Keratinocyte (primary cell): ENCODE results near the gene LAMA4. TPM values are rescaled to one million over a fixed set of nuclear protein-coding genes. Genes with fewer than 3 reads are reported as not detected.

Experiments used
- DNase-seq: peaks from one replicate; pipeline ENCODE4 v3.0.0-alpha.2; 2011; ENCODE audit warnings: low read depth, missing footprints, low spot score
- FAIRE-seq: peaks from 2 replicates; lab custom pipeline; 2011; peaks lifted over from hg19 to GRCh38; lab: Jason Lieb, UNC
- H2AFZ ChIP-seq: 2 replicates; pipeline ENCODE4 v1.6.0; 2012; ENCODE audit warnings: low read length, control low read depth, inconsistent platforms; ENCODE audit not compliant: control insufficient read depth
- H3K27ac ChIP-seq: 2 replicates; pipeline ENCODE4 v1.5.1; 2011; ENCODE audit warnings: low read length; ENCODE audit not compliant: control insufficient read depth, insufficient read depth
- H3K27me3 ChIP-seq: 3 replicates; pipeline ENCODE4 v1.6.0; 2011; ENCODE audit warnings: low read length; ENCODE audit not compliant: control insufficient read depth, insufficient read depth; ENCODE audit errors: extremely low read depth
- H3K36me3 ChIP-seq, 2 experiments: 2 replicates in 1 of 2; 3 replicates in 1 of 2; pipeline ENCODE4 v1.5.1; 2011; ENCODE audit warnings: low read length in 2 of 2, mild to moderate bottlenecking in 1 of 2; ENCODE audit not compliant: control insufficient read depth in 2 of 2, insufficient read depth in 2 of 2; ENCODE audit errors: extremely low read depth in 1 of 2
- H3K4me1 ChIP-seq: 3 replicates; pipeline ENCODE4 v1.5.1; 2011; ENCODE audit warnings: low read length; ENCODE audit not compliant: control insufficient read depth, insufficient read depth; ENCODE audit errors: extremely low read depth
- H3K4me2 ChIP-seq: 3 replicates; pipeline ENCODE4 v1.6.0; 2011; ENCODE audit warnings: low read depth, low read length; ENCODE audit not compliant: control insufficient read depth, insufficient read depth; ENCODE audit errors: extremely low read depth
- H3K4me3 ChIP-seq, 3 experiments: fragments of 200-600 bp in 1 of 3; sonication (generic) in 1 of 3; 2 replicates in 2 of 3; 3 replicates in 1 of 3; pipeline ENCODE4 v1.5.1; 2011 to 2016; ENCODE audit warnings: low read length in 3 of 3, mild to moderate bottlenecking in 3 of 3, control low read depth in 2 of 3, inconsistent platforms in 1 of 3, low read depth in 1 of 3, mixed read lengths in 1 of 3, mixed run types in 1 of 3, moderate library complexity in 1 of 3; ENCODE audit not compliant: control insufficient read depth in 2 of 3, insufficient read depth in 2 of 3; ENCODE audit errors: extremely low read depth in 1 of 3
- H3K79me2 ChIP-seq: 2 replicates; pipeline ENCODE4 v1.6.0; 2012; ENCODE audit warnings: low read length; ENCODE audit not compliant: control insufficient read depth, insufficient read depth
- H3K9ac ChIP-seq: 3 replicates; pipeline ENCODE4 v1.6.0; 2011; ENCODE audit warnings: low read length; ENCODE audit not compliant: control insufficient read depth, insufficient read depth; ENCODE audit errors: extremely low read depth
- H3K9me1 ChIP-seq: 3 replicates; pipeline ENCODE4 v1.6.0; 2011; ENCODE audit warnings: low read length; ENCODE audit not compliant: control insufficient read depth, insufficient read depth; ENCODE audit errors: extremely low read depth
- H3K9me3 ChIP-seq: 2 replicates; pipeline ENCODE4 v1.5.1; 2012; ENCODE audit warnings: low read depth, low read length; ENCODE audit not compliant: control insufficient read depth
- H4K20me1 ChIP-seq: 3 replicates; pipeline ENCODE4 v1.6.0; 2011; ENCODE audit warnings: low read length; ENCODE audit not compliant: control insufficient read depth, insufficient read depth; ENCODE audit errors: extremely low read depth
- CTCF ChIP-seq, 3 experiments: IDR thresholded peaks in 1 of 3; conservative IDR thresholded peaks in 1 of 3; optimal IDR thresholded peaks in 1 of 3; 2 replicates in 2 of 3; 3 replicates in 1 of 3; pipeline versions ENCODE3 to v1.5.1; 2011; ENCODE audit warnings: low read length in 3 of 3, mild to moderate bottlenecking in 3 of 3, moderate library complexity in 2 of 3, control low read depth in 1 of 3, inconsistent platforms in 1 of 3; ENCODE audit not compliant: insufficient read depth in 2 of 3; ENCODE audit errors: extremely low read depth in 1 of 3
- EZH2 ChIP-seq: IDR thresholded peaks from one replicate; pipeline ENCODE4 v1.6.1; 2012; ENCODE audit warnings: inconsistent platforms, mild to moderate bottlenecking, low read length, moderate library complexity
- dilution Hi-C: fragments of 300-500 bp; cut with MboI; formaldehyde crosslinking; loops from one replicate; pipeline ENCODE4 v1.7.0; 2020; ENCODE audit warnings: low sequenced_read_pairs; ENCODE audit not compliant: extremely low pct_ligation_motif_present
- polyA plus RNA-seq, 5 experiments: library from polyadenylated mRNA; depleted of rRNA in 3 of 5; stranded (reverse) in 3 of 5; stranded (forward) in 1 of 5; unstranded in 1 of 5; fragments of >200 nt; gene quantifications; 1 replicate in 1 of 5; 2 replicates in 3 of 5; 3 replicates in 1 of 5; pipeline versions ENCODE4 v1.2.1 to v1.2.3, GENCODE V29; 2011 to 2012; ENCODE audit warnings: missing spikeins in 2 of 5, low read depth in 1 of 5, low replicate concordance in 1 of 5
- small RNA-seq, 3 experiments: library from RNA; depleted of rRNA; stranded (forward); fragments of <200 nt; gene quantifications; one replicate each; pipeline ENCODE3, GENCODE V24; 2012; ENCODE audit warnings: low read depth in 3 of 3, low replicate concordance in 1 of 3; ENCODE audit not compliant: insufficient read length in 3 of 3

LAMA4 gene
- polyA plus RNA-seq, 1 donor (not counting 4 experiments of a cell fraction or from before 2014, with no cell fraction given): 0.12 TPM

- Histone ChIP-seq H3K27me3 (no peaks in the 10 kb centered on the region), H3K27ac (no peak overlapping the region), H3K9me3 (no peaks in the 10 kb centered on the region), H3K9me1 (no peaks in the 10 kb centered on the region), H4K20me1 (no peaks in the 10 kb centered on the region), H2AFZ (no peak overlapping the region), H3K36me3 (no peaks in the 10 kb centered on the region), H3K9ac (no peak overlapping the region), H3K4me2 (no peak overlapping the region), H3K79me2 (no peaks in the 10 kb centered on the region), H3K4me3 (no peak overlapping the region), H3K4me1 (no peaks in the 10 kb centered on the region)
- no peak for TF ChIP-seq EZH2
- TF ChIP-seq CTCF (optimal IDR thresholded peaks at IDR 0.05 in 1 of 3, IDR thresholded peaks at IDR 0.05 in 1 of 3, conservative IDR thresholded peaks at IDR 0.05 in 1 of 3; ENCODE audit: extremely low read depth in 1 of 3, insufficient read depth in 2 of 3, low read length in 3 of 3): no peak
- dilution Hi-C loops: no loop called here
- FAIRE-seq: no peak
- no peak for DNase-seq
Observed at GRCh38 chr6:112062966-112063365, 191.4 kb downstream of the LAMA4 start.

GRCh38 chr6:112061605-112062004, 192.8 kb downstream of the LAMA4 start:
- Histone ChIP-seq H3K9ac (no peak overlapping the region), H3K9me1 (no peaks in the 10 kb centered on the region), H3K9me3 (no peaks in the 10 kb centered on the region), H3K79me2 (no peaks in the 10 kb centered on the region), H2AFZ (no peak overlapping the region), H3K27me3 (no peaks in the 10 kb centered on the region), H3K4me3 (no peak overlapping the region), H3K4me1 (no peaks in the 10 kb centered on the region), H3K36me3 (no peaks in the 10 kb centered on the region), H3K27ac (no peak overlapping the region), H3K4me2 (no peak overlapping the region), H4K20me1 (no peaks in the 10 kb centered on the region)
- no peak for FAIRE-seq
- TF ChIP-seq EZH2: no peak
- TF ChIP-seq CTCF (optimal IDR thresholded peaks at IDR 0.05 in 1 of 3, IDR thresholded peaks at IDR 0.05 in 1 of 3, conservative IDR thresholded peaks at IDR 0.05 in 1 of 3; ENCODE audit: extremely low read depth in 1 of 3, insufficient read depth in 2 of 3, low read length in 3 of 3): no peak
- DNase-seq: no peak
- dilution Hi-C loops: no loop called here

Small RNA genes lying within 50 kb of the gene (small RNA-seq; reads per million reads assigned to genes)
- gene RNU6-1226P: 0 to 0.25 (median 0) reads per million in 3 experiments

Other genes starting within 250 kb of the LAMA4 start
- 0.46 to 0.90 TPM (median 0.50 TPM) in 3 replicates for gene CCN6, start 200.5 kb downstream of the LAMA4 start, polyA plus RNA-seq
- 6.3 to 15.4 TPM (median 11.0 TPM) in 3 replicates for gene TUBE1, start 167.1 kb downstream of the LAMA4 start, polyA plus RNA-seq
- gene FAM229B, start 167.0 kb downstream of the LAMA4 start, polyA plus RNA-seq: 8.9 to 15.0 TPM (median 12.1 TPM) in 3 replicates
- gene RFPL4B, start 92.8 kb upstream of the LAMA4 start, polyA plus RNA-seq: not detected in 3 replicates